HG02885 (cell line): Measurements from ENCODE around the gene LPP.

Experiments
- ATAC-seq: cut with Tn5 transposase; IDR thresholded peaks from one replicate; pipeline ENCODE4 v1.9.1; 2021; ENCODE audit warnings: mild to moderate bottlenecking; ENCODE audit not compliant: unreplicated experiment, poor library complexity

The LPP gene

GRCh38 chr3:188854772-188855149, 700.8 kb downstream of the LPP start:
- ATAC-seq = no peak

DNA sequence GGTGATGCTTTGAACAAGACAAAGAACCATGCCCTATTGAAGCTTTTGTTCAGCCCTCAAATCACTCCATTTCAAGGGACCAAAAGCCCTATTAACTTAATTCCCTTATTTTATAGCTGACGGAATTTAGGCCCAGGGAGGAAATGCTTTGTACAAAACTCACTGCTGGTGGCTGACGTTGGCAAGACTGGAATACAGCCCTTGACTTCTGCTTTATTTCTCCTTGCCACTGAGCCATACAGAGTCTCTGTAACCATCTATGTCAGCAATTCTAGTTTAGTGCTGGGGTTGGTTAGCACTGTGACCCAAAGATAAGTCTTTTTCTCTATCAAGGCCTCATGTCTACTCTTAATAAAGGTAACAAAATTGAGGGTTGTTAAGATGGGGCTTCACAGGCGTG, 701.7 kb downstream of the LPP start:
- no peak for ATAC-seq

GRCh38 chr3:188860147-188860546, 706.2 kb downstream of the LPP start:
- no peak for ATAC-seq

DNA sequence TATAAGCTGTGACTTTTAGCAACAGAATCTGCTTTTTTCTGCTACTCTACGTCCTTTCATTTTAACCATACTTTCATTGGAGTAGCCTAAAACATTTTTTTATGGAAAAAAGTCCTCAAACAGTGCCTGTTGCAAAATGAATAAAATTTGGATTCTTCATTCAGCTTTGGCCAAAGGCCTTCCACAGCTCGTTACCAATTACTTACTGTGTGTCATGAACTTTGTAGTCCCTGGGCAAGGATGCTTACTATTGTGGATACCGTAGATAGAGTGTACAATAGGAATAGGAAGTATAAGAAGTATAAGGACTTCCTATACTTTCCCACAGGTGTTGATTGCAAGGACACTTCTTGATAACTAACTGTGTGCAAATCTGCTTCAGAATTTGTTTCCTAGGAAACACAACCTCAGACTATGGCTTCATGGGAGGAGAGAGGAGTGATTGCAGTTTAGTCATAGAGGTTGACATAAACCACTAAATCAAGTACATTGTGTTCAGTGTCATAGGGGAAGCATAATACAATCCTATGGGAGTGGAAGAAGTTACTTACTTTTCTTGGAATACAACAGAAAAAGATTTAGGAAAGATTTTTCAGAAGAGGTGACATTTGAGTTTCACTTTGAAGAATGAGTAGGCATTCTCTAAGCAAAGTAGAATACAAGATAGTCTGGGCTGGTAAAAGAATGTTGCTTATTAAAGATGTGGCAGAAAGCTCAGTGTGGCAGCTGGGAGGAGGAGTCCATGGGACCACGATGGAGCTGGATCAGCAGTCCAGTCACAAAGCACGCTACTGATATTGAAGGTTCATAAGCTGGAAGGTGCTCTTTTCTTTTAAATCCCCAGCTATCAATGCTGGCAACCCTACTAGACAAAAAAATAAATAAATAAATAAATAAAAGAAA, 708.1 kb downstream of the LPP start:
- no peak for ATAC-seq

- no peak for ATAC-seq
Measured at GRCh38 chr3:188863999-188864406, 710.0 kb downstream of the LPP start.

DNA sequence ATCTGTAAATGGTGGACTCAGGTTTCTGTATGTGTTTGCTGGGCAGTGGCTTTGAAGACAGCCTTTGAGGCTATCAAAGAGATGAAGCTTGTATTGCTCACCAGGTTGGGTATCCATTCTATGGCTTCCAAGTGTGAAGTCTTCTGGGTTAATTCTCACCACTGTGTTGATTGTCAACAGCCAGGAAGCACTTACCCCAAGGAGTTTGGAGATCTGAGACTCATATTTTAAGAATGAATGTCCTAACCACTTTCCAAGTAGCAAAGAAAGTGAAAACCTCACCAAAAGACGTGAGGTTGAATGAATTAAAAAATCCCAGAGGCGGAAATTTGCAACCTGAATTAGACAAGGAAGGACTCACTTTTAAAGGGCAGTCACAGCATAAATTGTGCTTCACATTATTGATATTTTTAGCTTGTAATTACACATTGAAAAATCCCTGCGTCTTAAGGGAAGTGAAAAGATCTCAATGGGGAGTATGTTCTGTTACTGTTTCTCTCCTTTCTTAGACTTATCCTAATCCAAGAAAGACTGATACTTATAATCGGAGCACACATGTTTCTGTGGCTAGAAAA, 713.8 kb downstream of the LPP start:
- no peak for ATAC-seq

GRCh38 chr3:188868803-188869202, 714.8 kb downstream of the LPP start:
- no peak for ATAC-seq

DNA sequence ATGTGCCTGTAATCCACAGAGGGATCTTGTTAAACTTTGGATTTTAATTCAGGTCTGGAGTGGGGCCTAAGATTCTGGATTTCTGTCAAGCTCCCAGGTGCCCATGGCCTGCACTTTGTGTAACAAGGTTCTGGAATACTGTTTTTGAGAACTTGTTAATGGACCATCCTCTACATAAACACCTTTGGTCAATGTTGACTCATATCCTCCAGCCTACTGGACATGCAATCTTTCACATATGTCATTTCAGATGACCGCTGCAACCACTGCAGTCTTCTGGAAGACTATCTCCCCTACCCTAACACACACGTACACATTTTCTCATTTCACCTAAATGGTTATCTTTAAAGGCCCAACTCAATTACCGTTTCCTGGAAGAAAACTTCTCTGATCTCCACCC, 715.7 kb downstream of the LPP start:
- ATAC-seq = no peak

DNA sequence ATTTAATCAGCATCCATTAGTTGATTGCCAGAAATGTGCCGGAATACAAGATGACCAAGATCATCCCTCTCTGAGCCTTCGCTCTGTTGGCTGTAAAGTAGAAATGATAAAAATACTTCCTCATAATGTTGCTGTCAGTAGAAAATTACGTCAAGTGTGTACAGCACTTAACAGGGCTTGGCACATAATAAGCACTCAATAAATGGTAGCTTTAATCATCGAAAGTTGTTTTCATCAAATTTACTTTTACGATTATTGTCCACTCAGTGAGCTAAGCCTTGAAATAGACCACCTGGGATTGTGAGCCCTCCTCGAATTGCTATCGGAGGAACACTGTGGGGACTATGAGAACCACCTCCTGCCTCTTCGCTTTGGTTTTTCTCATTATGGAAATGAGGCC, 716.5 kb downstream of the LPP start:
- no peak for ATAC-seq

DNA sequence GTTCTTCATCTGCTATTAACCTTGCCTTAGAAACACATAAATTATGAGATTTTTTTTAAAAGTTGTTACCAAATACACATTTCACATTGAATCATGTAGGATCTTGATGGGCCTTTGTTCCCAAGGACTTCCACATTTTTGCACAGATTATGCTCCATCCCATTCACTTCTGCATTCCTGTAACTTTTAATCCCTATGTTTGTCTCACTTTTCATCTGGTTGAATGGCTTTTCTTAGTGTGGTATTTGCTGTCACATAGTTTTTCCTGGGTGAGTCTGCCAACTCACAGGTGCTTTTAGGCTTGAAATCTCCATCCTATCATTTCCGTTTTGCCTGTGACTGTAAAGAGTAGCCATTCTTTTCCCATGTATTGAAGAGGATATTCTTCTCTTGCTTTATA, 720.6 kb downstream of the LPP start:
- no peak for ATAC-seq

GRCh38 chr3:188875413-188875812, 721.5 kb downstream of the LPP start:
- ATAC-seq = no peak

GRCh38 chr3:188876370-188876769, 722.4 kb downstream of the LPP start:
- no peak for ATAC-seq

GRCh38 chr3:188877381-188877780, 723.4 kb downstream of the LPP start:
- ATAC-seq = no peak

- ATAC-seq = no peak
Measured at GRCh38 chr3:188878076-188878475, 724.1 kb downstream of the LPP start.

DNA sequence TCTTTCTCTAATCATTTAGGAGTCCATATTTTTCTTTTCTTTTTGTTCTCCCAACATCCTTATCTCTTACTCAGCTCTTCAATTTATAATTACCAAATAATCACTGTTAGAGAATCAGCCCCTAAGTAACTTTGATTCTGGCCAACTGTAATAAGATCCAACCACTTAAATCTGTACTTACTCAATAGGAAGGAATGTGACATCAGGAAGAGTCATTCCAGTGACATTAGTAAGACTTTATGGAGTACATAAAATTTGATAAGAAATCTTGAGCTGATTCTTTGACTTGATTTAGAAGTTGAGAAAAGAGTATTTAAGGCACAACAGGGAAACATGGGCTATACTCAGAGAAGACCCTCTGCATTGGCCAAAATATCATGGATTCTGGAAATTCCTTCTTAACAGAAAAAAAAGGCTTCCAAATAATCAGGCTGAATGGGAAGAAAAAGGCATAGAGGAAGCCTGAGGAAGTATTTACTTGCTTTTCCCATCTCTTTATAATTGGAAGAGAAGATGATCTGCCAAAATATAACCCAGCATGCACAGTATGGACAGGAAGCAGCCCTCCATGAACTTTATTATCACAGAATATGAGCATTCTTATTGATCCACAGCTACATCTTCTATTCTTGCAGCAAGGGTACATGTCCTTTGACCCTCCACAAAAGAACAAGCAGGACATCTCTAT, 728.1 kb downstream of the LPP start:
- no peak for ATAC-seq

DNA sequence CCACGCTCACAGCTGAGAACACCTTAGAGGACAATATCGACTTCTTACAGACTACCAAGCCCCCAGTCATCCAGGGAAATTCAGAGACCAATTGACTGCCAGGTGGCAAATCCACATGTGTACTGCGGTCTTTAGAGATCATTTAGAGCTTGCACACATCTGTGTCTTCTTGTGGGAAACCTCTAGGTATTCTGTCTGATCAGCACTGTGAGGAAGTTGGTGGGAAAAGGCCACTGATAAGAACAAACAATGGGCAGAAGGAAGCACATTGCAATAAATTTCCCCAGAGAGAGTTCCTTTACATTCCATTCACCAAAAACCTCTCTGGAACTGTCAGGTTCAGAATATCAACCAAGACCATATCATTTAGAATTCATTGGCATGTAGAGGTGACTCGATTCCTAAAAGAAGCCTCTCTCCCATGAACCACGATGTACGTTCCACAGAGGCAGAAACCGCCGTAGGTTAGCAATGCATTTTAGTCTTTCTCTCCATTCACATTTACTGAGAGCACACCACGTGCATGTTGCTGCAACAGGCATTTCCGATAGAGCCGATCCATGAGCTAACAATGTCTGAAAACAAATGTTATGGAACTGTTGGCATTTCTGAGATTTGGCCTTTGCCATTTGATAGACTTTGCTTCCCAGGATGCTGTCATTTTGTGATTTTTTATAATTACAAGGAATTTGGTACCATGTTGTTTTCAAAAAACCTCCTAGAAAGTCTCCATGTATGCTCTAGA, 730.5 kb downstream of the LPP start:
- no peak for ATAC-seq

- ATAC-seq = no peak
Measured at GRCh38 chr3:188888321-188889053, 734.5 kb downstream of the LPP start.

- ATAC-seq = no peak
Measured at GRCh38 chr3:188889054-188889491, 735.1 kb downstream of the LPP start.

GRCh38 chr3:188890572-188891270, 736.8 kb downstream of the LPP start:
- no peak for ATAC-seq
